HUES6 (cell line): ENCODE data around the gene VPS13D.

ENCODE experiments used
- H3K27ac ChIP-seq: 2 replicates; pipeline ENCODE4 v1.7.0; 2013; ENCODE audit warnings: low read depth, mild to moderate bottlenecking, low read length, inconsistent platforms
- H3K27me3 ChIP-seq: 2 replicates; pipeline ENCODE4 v1.6.1; 2013; ENCODE audit warnings: low read length; ENCODE audit not compliant: control insufficient read depth, insufficient read depth
- H3K36me3 ChIP-seq: 2 replicates; pipeline ENCODE4 v1.6.1; 2013; ENCODE audit warnings: low read length; ENCODE audit not compliant: control insufficient read depth, insufficient read depth
- H3K4me1 ChIP-seq: 2 replicates; pipeline ENCODE4 v1.6.1; 2013; ENCODE audit warnings: low read length; ENCODE audit not compliant: control insufficient read depth, insufficient read depth
- H3K4me3 ChIP-seq: 2 replicates; pipeline ENCODE4 v1.5.1; 2013; ENCODE audit warnings: low read depth, low read length
- H3K9ac ChIP-seq: one replicate; pipeline ENCODE4 v1.6.1; 2013; ENCODE audit warnings: mild to moderate bottlenecking, low read length
- H3K9me3 ChIP-seq: 2 replicates; pipeline ENCODE4 v1.6.1; 2013; ENCODE audit warnings: low read depth, low read length; ENCODE audit not compliant: control insufficient read depth, insufficient read depth

VPS13D gene

DNA sequence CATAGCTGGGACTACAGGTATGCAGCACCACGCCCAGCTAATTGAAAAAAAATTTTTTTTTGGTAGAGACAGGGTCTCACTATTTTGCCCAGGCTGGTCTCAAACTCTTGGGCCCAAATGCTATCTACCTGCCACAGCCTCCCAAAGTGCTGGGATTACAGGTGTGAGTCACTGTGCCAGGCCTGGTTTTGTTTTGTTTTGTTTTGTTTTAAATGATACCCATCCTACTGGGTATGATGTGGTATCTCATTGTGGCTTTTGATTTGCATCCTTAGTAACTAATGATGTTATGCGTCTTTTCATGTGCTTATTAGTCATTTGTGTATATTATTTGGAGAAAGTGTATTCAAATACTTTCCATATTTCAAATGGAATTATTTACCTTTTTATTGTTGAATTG, 142.3 kb downstream of the VPS13D start:
- no peak overlapping the region for H3K9ac ChIP-seq
- peaks cover 19% of the 10 kb centered on the region for H3K36me3 ChIP-seq
- no peaks in the 10 kb centered on the region for H3K9me3 ChIP-seq
- H3K27me3 ChIP-seq, result no peaks in the 10 kb centered on the region
- H3K4me1 ChIP-seq, result no peaks in the 10 kb centered on the region
- H3K27ac ChIP-seq, result no peak overlapping the region
- H3K4me3 ChIP-seq, result no peak overlapping the region

DNA sequence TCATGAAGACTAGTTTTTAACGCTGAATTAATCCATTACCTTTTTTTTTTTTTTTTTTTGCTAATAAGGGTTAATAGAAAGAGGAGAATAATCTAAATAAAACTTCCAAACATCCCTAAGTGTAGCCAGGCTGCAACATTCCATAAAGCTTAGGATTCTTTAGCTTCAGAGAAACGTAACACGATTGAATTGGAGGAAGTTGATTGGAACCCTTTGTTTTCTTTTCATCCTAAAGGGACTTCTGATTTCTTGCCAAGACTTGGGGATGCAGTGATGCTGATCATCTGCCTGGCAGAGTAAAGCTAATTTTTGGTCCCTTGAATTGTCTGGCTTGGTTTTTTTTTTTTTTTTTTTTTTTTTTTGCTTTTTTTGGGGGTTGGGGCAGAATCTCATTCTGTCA, 142.9 kb downstream of the VPS13D start:
- Histone ChIP-seq H3K4me3 (no peak overlapping the region), H3K36me3 (peaks cover 19% of the 10 kb centered on the region), H3K4me1 (no peaks in the 10 kb centered on the region), H3K9ac (no peak overlapping the region), H3K27me3 (no peaks in the 10 kb centered on the region), H3K27ac (no peak overlapping the region), H3K9me3 (no peaks in the 10 kb centered on the region)

DNA sequence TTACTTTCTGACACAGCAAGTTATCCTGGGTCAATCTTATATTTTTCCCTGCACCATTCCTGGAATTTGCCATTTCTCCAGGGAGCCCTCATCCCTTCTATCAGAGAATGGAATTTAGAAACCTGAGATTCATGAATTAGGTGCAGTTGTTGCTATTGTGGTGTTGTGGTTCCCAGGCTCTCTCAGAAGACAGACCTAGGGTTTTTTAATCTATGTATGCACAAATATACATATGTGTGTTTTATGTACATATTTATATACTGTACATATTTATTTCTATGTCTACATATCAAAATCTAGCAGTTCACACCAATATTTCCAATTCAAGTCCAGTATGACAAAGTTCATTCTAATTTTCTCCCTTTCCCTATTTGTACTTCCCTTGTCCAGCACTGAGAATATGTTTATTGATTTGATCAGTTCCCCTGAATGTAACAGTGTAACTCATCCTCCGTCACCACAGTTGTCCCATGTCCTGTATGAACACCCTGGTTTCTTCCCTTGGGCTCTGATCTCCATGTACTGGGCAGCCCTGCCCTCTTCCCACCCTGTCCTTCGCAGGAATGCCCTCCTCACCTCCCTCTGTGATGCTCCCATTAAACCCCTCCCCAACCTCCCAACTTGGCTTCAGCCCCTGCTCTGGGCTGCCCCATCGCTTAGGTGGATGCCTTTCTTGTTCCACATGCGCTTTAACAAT, 145.5 kb downstream of the VPS13D start:
- H3K9ac ChIP-seq, result no peak overlapping the region
- no peaks in the 10 kb centered on the region for H3K9me3 ChIP-seq
- H3K27ac ChIP-seq, result no peak overlapping the region
- H3K4me3 ChIP-seq, result no peak overlapping the region
- peaks cover 20% of the 10 kb centered on the region for H3K36me3 ChIP-seq
- no peaks in the 10 kb centered on the region for H3K27me3 ChIP-seq
- H3K4me1 ChIP-seq, result no peaks in the 10 kb centered on the region

DNA sequence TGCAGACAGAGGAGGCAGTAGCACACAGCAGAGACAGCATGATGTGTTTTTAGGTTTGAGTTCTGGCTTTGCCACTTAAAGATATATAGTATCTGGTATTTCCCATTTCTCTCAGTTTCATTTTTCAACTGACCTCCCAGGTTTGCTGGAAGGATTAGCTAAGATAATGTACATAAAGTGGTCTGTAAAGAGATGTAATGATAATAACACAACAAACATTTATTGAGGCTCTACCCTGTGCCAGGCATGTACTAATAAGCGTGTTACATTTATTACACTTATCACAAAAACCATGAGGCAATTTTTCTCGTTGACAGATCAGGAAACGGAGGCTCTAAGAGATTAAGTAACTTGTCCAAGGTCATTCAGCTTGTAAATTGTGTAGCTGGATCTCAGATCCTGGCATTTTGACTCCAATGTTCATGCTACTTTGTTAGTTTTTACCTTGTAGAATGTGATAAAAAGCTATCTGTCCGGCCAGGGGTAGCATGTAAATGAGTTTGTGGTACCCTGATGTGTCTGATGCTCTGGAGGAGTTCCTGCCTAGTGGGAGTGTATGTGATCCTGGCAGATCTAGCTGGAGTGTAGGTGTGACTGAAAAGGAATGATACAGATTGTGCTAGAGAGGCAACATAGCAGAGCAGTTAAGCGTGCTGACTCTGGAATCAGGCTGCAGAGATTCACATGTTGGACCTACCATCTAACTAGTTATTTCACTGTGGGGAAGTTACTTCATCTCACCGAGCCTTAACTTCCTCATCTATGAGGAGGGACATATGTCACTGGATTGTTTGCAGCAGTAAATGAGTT, 146.6 kb downstream of the VPS13D start:
- H3K4me1 ChIP-seq, result no peaks in the 10 kb centered on the region
- H3K4me3 ChIP-seq, result no peak overlapping the region
- H3K27ac ChIP-seq, result no peak overlapping the region
- H3K36me3 ChIP-seq, result peaks cover 20% of the 10 kb centered on the region
- H3K27me3 ChIP-seq, result no peaks in the 10 kb centered on the region
- H3K9me3 ChIP-seq, result no peaks in the 10 kb centered on the region
- H3K9ac ChIP-seq, result no peak overlapping the region

DNA sequence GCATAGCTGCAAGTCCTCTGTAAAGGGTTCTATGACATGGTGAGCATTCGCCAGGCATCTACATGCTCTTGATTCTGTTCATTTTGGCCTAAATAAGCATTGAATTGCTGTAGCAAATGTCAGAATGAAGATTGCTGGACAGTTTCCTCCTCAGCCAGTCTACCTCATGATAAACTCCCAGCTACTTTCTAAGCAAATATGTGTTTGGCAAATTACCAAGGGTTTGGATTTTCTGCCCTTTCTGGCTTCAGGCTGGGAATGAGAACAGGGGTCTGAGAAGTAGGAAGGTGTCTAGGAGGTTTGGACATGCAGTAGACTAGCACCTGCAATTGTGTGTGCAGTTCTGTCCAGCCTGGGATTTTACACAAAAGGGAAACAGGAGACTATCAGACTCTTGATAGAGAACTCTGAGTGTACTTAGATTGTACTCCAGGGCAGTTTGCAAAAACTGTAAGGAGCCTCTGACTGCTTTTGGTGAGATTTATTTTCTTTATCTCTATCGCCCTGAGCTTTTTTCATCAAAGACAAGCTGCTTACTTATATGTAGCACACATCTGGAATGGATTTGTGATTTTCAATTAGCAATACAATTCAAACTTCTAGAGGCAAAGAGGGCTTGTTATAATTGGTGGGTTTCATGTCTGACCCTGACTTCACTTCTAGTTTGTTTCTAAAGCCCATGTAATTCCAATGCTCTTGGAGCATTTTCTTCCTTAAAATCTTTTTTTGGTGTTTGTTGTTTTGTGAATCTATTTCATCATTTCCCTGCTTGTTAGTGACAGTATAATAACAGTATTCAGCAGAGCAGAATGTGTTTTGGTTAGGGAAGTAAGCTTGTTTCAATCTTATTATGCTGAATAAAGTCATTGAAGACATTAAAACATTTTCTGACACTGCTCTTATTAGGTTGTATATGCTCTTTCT, 150.8 kb downstream of the VPS13D start:
- H3K9me3 ChIP-seq, result no peaks in the 10 kb centered on the region
- H3K27ac ChIP-seq, result no peak overlapping the region
- H3K4me3 ChIP-seq, result no peak overlapping the region
- H3K27me3 ChIP-seq, result no peaks in the 10 kb centered on the region
- H3K36me3 ChIP-seq, result peaks cover 45% of the 10 kb centered on the region
- H3K9ac ChIP-seq, result no peak overlapping the region
- H3K4me1 ChIP-seq, result no peaks in the 10 kb centered on the region

DNA sequence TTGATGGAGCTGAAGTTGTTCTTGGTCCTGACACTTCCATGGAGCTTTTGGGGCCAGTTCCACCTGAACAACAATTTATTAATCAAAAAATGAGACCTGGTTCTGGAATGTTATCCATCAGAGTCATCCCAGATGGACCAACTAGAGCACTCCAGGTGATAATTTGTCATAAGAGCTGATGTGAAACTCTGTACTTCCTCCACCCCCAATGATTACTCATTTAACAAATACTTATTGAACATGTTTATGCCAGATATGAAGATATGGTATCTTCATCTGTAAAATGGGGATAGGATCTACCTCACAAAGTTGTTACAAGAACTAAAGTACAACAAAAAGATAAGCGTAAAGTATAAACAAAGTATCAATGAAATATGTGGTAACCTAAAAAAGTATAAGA, 153.2 kb downstream of the VPS13D start:
- H3K4me1 ChIP-seq, result no peaks in the 10 kb centered on the region

DNA sequence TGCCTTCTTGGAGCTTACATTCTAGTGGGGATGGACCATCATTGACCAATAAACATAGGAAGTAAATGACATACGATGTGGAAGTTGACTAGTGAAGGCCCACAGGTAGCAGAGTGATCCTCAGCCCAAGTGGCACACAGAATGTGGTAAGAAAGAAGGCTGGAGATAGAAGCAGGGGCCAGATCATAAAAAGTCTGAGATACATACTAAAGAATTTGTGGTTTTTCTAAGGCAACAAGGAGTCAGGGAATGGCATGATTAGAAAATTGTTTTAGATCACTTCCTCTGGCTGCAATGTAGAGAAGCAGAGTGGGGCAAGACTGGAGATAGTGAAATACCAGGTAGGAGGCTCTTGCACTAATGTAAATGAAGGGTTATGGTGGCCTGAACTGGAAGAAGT, 154.0 kb downstream of the VPS13D start:
- H3K4me3 ChIP-seq, result no peak overlapping the region
- H3K9ac ChIP-seq, result no peak overlapping the region
- peaks cover 19% of the 10 kb centered on the region; the same call in 1 of the 2 replicates for H3K9me3 ChIP-seq
- no peaks in the 10 kb centered on the region for H3K27me3 ChIP-seq
- H3K27ac ChIP-seq, result no peak overlapping the region
- H3K4me1 ChIP-seq, result no peaks in the 10 kb centered on the region
- H3K36me3 ChIP-seq, result peaks cover 61% of the 10 kb centered on the region

More for the DNA sequence above, 153.2 kb downstream of the VPS13D start:
- no peak overlapping the region for H3K27ac ChIP-seq
- no peaks in the 10 kb centered on the region for H3K27me3 ChIP-seq
- H3K9ac ChIP-seq, result no peak overlapping the region
- H3K4me3 ChIP-seq, result no peak overlapping the region
- H3K9me3 ChIP-seq, result peaks cover 19% of the 10 kb centered on the region; the same call in 1 of the 2 replicates
- peaks cover 64% of the 10 kb centered on the region for H3K36me3 ChIP-seq

DNA sequence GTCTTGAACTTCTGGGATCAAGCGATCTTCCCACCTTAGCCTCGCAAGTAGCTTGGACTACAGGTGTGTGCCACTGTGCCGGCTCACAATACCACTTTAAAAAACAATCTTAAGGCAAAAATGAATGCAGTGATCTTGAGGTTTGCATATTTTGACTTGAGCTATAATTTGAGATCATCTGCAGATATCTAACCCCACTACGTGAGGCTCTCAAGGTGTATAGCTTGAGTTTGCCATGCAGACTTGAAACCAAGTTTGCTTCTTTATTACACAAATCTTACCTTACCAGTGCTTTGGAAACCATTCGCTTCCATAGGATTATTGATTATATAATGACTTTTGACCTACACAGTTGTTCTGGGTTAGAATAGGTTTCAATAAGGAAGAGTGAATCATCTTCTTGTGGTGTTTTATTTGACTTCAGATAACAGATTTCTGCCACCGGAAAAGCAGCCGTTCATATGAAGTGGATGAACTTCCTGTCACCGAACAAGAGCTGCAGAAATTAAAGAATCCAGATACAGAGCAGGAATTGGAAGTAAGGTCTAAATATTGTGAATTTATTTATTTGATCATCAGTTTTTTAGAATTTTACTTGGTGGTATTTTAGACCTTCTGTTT, 155.1 kb downstream of the VPS13D start:
- no peak overlapping the region for H3K4me3 ChIP-seq
- no peak overlapping the region for H3K27ac ChIP-seq
- H3K27me3 ChIP-seq, result no peaks in the 10 kb centered on the region
- H3K4me1 ChIP-seq, result no peaks in the 10 kb centered on the region
- no peak overlapping the region for H3K9ac ChIP-seq
- H3K36me3 ChIP-seq, result peaks cover 57% of the 10 kb centered on the region
- peaks cover 19% of the 10 kb centered on the region; the same call in 1 of the 2 replicates for H3K9me3 ChIP-seq

DNA sequence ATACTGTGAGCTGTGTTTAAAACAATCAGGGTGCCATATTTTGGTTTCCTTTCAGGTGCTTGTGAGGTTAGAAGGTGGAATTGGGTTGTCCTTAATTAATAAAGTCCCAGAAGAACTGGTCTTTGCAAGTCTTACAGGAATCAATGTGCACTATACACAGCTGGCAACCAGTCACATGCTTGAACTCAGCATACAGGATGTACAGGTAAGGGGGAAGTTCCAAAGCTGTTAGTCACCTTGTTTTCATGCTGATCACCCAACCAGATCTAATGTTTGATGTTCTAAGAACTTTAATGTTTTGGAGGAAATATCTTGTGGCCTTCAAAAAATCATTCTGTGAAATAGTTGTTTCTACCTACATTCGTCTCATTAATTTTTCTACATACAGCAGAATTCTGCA, 156.3 kb downstream of the VPS13D start:
- Histone ChIP-seq H3K36me3 (peaks cover 62% of the 10 kb centered on the region), H3K4me1 (no peaks in the 10 kb centered on the region), H3K9me3 (peaks cover 19% of the 10 kb centered on the region; the same call in 1 of the 2 replicates), H3K27me3 (no peaks in the 10 kb centered on the region), H3K9ac (no peak overlapping the region), H3K27ac (no peak overlapping the region), H3K4me3 (no peak overlapping the region)

DNA sequence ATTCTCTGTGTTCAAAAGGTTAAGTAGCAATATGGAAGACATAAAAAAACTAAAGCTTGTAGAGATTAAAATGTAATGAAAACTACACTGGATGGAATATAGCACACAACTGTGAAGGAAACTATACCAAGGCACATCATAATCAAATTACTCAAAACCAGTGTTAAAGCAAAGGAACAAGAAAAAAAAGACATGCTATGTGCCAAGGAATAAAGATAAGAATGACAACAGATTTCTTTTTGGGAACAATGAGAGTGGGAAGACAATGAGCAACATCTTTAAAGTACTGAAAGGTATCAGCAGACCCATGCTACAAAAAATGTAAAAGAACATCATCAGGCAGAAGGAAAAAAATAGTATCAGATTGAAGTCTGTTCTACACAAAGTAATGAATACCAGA, 157.8 kb downstream of the VPS13D start:
- Histone ChIP-seq H3K9me3 (peaks cover 19% of the 10 kb centered on the region; the same call in 1 of the 2 replicates), H3K27ac (no peak overlapping the region), H3K36me3 (peaks cover 61% of the 10 kb centered on the region), H3K4me3 (no peak overlapping the region), H3K4me1 (no peaks in the 10 kb centered on the region), H3K27me3 (no peaks in the 10 kb centered on the region), H3K9ac (no peak overlapping the region)
